Measurements from ENCODE around the gene PTGR2.
"Not testable (repeated sequence)": the region's sequence is repeated elsewhere in the genome, so short reads cannot be mapped to it uniquely, and the experiment has no call there.

Gene PTGR2

DNA sequence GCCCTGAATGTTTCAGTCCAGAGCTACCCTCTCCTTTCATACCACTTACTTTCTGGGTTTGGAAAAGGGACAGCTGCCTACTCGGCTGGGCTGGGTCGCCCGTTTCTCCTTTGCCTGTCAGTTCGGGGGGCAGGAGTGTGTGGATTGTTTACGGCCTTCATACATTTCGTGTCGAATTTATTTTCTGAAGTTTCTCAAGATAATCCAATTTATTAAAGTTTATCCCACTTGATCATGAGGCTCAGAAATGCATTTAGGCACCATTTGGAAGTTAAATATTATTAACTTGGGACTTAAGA, 35.6 kb downstream of the PTGR2 start:
- no peak for DNase-seq (ENCODE audit: low read depth)

DNA sequence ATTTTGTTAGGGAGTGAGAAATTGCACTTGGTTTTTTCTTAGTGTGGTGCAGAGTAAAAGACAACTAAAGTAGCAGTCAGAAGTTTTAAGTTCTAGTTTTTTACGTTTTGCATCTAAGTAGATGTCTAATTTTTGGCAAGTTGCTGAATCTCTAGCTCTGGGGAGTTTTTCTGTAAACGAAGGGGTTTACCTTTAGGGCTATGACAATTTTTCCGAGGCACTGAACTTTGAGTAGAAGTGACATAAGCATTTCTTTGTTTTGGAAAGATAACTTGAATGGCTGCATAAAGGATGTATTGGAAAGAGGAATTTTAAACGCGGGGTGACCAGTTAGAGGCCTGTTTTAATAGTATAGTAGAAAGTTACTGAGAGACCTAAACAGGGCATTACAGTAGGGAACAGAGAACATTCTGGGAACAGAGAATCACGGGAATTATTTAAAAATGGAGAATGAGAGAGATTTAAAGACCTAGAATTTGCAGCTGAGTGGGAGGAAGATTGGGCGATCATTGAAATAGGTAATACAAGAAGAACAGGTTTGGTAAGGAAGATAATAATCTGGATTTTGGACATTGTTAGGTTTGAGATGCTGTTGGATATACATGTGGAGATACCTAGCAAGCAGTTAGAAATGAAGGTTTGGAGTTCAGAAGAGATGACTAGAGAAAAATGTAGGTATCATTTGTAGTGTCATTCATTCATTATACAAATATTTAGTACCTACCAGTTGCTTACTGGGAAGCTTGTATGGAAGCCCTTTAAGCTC, 36.2 kb downstream of the PTGR2 start:
- no peak for DNase-seq (ENCODE audit: low read depth)

DNA sequence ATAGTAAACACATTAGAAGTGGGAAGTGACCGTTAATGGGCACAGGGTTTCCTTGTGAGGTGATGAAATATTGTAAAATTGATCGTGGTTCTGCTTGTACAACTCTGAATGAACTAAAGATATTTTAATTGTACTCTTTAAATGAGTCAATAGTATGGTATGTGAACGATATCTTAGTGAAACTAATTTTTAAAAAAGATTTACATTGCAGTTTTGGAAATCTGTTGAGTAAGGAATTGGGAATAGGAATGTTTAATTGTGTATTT, 36.8 kb downstream of the PTGR2 start:
- DNase-seq (ENCODE audit: low read depth): no peak

GRCh38 chr14:73888971-73889370, 37.3 kb downstream of the PTGR2 start:
- DNase-seq (ENCODE audit: low read depth): no peak

- no peak for DNase-seq (ENCODE audit: low read depth)
These were observed 37.7 kb downstream of the PTGR2 start for GRCh38 chr14:73889376-73889775.

- not testable (repeated sequence) for DNase-seq (ENCODE audit: low read depth)
These were observed 42.6 kb downstream of the PTGR2 start for GRCh38 chr14:73894180-73894687.

DNA sequence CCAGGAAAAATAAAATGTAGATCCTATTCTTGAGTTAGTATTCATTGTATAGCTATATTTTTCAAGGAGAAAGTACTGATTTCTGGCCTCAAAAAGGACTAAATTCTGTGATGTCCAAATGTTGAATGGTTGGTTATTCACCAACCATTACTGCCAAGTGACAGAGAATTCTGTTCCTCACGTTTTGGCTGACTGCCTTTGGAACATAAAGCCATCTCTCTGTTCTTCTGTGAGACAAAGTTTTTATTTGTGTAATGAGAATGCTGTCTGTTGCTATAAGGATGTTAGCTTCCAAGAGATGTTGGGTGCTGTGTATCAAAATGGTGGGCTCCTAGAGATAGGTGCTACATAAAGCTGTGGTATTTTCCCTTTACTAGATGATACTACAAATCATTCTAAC, 44.3 kb downstream of the PTGR2 start:
- no peak for DNase-seq (ENCODE audit: low read depth)

- DNase-seq (ENCODE audit: low read depth): no peak
These were observed 44.9 kb downstream of the PTGR2 start for GRCh38 chr14:73896521-73896920.

GRCh38 chr14:73903028-73903427, 51.4 kb downstream of the PTGR2 start:
- DNase-seq (ENCODE audit: low read depth): no peak

DNA sequence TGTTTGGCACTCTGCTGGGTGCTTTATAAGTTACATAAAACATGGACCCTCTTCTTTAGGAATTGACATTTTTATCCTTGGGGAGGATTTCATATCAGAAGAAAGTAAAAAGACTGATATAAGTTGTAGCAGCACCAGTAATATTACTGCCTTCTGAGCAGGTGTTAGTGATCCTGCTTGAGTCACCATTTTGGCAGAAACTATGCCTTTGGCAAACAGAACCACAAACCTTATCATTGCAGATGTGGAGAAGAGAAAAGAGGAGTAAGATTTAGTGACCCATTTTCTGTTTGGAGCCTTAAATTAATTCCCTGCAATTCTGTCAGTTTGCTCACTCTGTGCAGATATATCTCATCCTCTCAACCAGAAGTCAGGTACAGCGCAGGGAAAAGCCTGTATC, 58.0 kb downstream of the PTGR2 start:
- no peak for DNase-seq (ENCODE audit: low read depth)

- peak; percentile 57 for DNase-seq (ENCODE audit: low read depth)
These were observed 61.6 kb downstream of the PTGR2 start for GRCh38 chr14:73913256-73913655.

GRCh38 chr14:73916324-73916723, 64.7 kb downstream of the PTGR2 start:
- no peak for DNase-seq (ENCODE audit: low read depth)

GRCh38 chr14:73919457-73919856, 67.8 kb downstream of the PTGR2 start:
- not testable (repeated sequence) for DNase-seq (ENCODE audit: low read depth)

GRCh38 chr14:73924337-73924736, 72.7 kb downstream of the PTGR2 start:
- DNase-seq (ENCODE audit: low read depth): no peak
